ENCODE measurements around the gene PLXND1.

GRCh38 chr3:129612534-129613366 lies 6.3 kb upstream of the PLXND1 start:
- TF ChIP-seq EZH2 (IDR thresholded peaks at IDR 0.05; ENCODE audit: borderline replicate concordance, insufficient read depth, low read depth, low read length, poor library complexity, severe bottlenecking) = no peak
- TF ChIP-seq CTCF (IDR thresholded peaks at IDR 0.05) = no peak
